Measurements from ENCODE around the gene PRR27.

PRR27 gene

DNA sequence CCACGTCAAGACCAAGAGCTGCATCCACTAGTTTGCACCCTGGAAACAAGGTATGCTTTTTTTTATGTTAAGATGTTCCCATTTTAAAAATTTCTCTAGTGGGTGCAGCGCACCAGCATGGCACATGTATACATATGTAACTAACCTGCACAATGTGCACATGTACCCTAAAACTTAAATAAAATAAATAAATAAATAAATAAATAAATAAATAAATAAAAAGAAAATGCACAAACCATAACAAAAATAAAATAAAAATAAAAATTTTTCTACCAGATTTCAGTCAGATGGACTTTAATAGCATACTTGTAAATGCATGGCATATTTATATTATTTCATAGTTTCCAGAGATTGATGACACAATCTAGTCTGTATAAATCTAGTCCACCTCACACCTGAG, 1.9 kb upstream of the PRR27 start:
- no peak for TF ChIP-seq CTCF (conservative IDR thresholded peaks at IDR 0.05)
- no peak overlapping the region for H3K27ac ChIP-seq

- no peak for TF ChIP-seq CTCF (conservative IDR thresholded peaks at IDR 0.05)
- no peak overlapping the region for H3K27ac ChIP-seq
Observed at GRCh38 chr4:70158576-70158975, 4.5 kb downstream of the PRR27 start.

DNA sequence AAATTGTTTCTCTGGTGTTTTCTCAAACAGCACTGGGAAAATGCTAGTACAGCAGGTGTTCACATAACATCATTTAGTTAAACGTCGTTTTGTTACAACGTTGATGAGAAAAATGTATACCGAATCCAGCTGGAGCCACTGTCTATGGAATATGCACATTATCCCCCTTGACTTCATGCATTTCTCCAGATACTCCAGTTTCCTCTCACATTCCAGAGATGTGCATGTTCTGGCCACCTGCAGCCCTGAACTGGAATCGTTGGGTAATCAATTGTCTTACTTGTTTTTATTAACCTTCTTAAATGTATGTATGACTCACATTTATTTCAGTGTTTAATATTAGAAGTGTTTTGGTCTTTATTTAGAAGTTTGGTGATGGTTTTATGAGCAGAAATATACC, 23.1 kb downstream of the PRR27 start:
- H3K27ac ChIP-seq, result no peak overlapping the region
- no peak for TF ChIP-seq CTCF (conservative IDR thresholded peaks at IDR 0.05)

DNA sequence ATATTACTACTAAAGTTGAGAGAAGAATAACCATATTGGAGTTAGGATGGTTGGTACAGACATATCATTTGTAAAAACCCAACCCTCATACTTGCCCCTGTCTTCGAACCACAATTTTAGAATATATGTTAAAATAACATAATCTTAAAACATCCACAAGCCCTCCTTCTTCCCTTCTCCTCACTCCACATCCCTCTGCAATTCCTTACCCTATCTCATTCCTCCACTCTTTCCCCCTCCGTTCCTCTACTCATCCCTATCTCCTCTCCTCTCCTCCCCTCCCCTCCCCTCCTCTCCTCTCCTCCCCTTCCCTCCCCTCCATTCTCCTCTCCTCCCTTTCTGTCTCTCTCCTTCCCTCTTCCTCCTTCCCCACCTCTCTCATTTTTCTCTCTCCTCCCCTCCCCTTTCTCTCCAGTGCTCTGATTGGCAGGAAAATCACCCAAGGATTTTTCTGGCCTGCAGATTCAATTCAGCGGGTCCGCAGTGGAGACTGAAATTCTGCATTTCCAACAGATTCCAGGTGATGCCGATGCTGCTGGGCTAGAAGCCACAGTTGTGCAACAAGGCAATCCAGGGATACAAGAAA, 24.1 kb downstream of the PRR27 start:
- H3K27ac ChIP-seq, result no peak overlapping the region
- TF ChIP-seq CTCF (conservative IDR thresholded peaks at IDR 0.05), result no peak

DNA sequence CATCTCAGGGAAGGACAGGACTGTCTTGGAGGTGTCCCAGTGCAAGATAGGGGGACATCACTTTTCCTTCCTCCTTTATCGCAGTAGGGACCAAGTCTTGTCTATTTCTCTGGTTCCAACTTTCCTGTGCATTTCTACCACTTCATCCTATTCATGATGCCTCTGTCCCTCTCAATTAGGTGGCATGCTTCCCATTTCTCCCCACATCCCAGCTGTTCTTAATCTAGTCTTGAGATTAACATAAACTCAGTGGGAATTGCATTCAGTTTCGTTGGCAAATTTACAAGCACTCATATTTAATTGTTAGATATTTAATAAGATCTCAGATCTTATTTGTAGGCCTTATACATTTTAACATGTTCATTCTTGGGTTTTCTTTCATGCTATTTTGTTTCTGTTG, 25.8 kb downstream of the PRR27 start:
- TF ChIP-seq CTCF (conservative IDR thresholded peaks at IDR 0.05), result no peak
- no peak overlapping the region for H3K27ac ChIP-seq

GRCh38 chr4:70181864-70182263, 27.8 kb downstream of the PRR27 start:
- no peak overlapping the region for H3K27ac ChIP-seq
- TF ChIP-seq CTCF (conservative IDR thresholded peaks at IDR 0.05), result no peak

- H3K27ac ChIP-seq, result no peak overlapping the region
- TF ChIP-seq CTCF (conservative IDR thresholded peaks at IDR 0.05), result no peak
Observed at GRCh38 chr4:70182517-70183167, 28.6 kb downstream of the PRR27 start.

Measured in VCaP (cell line).